Head of caudate nucleus (tissue), 42 donors: ENCODE measurements around the gene CCDC148.

Experiments
- DNase-seq, 42 donors: peaks; one replicate each; pipeline versions ENCODE4 v3.0.0 to v3.0.0-alpha.2; 2020 to 2021; ENCODE audit warnings: mixed read lengths in 7 of 42
- intact Hi-C: fragments of 100-400 bp; cut with DNase I; formaldehyde crosslinking; loops from one replicate; pipeline ENCODE4 v1.15.0; 2022

CCDC148 gene

DNA sequence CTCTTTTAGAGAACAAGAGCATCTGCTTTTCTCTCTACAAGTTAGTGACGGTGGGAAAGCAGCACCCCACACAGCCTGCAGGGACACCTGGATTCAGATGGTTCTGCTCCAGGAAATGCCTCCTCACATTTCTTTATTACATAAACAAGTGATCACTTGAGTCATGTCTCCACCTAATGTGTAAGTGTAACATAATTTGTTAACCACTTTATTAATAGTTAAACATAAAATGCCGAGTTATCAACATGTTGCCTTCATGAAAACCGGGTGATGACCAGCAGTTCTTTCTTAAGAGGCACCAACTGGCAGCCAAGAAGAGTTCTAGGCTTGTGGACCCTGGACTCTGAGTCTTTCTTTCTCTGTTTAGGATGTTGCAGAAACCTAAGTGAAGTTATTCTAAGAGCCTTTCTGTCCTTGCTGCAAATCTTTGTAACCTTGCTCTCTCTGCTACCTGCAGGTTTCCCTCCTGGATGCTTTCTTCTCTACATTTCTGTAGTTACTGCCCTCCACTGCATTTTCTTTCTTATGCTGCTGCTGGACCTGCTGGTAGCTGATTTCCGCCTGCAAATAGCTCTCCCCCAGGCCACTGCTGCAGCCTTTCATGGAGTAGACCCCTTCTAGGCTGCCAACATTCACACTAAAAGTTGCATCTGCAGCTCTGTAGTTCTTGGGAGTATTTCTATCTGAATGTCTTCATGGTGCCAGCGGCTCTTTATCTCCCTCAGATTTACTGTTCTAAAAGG is 330.6 kb downstream of the CCDC148 start:
- intact Hi-C loops: no loop called here
- DNase-seq: no peak

- DNase-seq: no peak
- intact Hi-C loops: no loop called here
Measured at GRCh38 chr2:158124896-158125295, 331.7 kb downstream of the CCDC148 start.
